ENCODE measurements around the gene ENPP1. TPM values are rescaled to one million over a fixed set of nuclear protein-coding genes. Genes with fewer than 3 reads are reported as not detected.

Gene ENPP1
- total and polyA plus RNA-seq, 2 donors (not counting 3 experiments of a cell fraction or from before 2014, with no cell fraction given) = 0.36 to 1.4 TPM

DNA sequence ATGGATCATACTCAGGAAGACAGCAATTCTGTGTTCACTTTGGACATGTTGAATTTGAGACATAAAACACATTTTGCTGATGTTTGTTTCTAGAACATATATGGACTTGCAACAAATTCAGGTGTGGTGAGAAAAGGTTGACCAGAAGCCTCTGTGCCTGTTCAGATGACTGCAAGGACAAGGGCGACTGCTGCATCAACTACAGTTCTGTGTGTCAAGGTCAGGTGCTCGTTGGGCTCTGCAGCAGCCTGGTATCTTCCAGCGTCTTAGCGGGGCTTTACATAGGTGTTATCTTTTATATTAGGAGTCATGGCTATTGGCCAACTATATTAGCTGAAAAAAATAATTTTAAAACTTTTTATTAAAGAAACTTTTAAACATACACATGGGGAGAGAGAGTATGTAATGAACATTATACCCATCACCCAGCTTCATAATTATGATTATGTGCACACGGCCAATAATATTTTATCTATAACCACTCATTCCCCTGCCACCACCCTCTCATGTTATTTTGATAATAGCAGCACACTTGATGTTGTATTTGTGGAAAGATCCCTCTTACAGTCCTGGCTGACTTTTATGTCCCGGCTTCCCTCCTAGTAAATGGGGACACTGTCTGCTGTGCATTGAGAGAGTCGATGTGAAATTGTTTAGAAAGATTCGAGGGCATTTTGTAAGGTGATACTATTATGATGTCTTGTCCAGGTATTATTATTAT is 43.4 kb downstream of the ENPP1 start:
- H3K4me3 ChIP-seq (replicated peaks in 1 of 3; ENCODE audit: insufficient read depth in 1 of 3, low read depth in 1 of 3, low read length in 3 of 3) = no peak overlapping the region
- FAIRE-seq (no peak), DNase-seq (ENCODE audit: low read depth, low spot score) (no peak)
- CTCF ChIA-PET = interaction anchor here (1.2 kb wide), 1 partner anchor 13 kb away, joined by 3 read pairs; no protein-coding TSS in a partner anchor
- BruUV-seq (replicated peaks) = no TSS peak
- H3K9me1 ChIP-seq (replicated peaks; ENCODE audit: control insufficient read depth, extremely low read depth, insufficient read depth, low read length) = no peaks in the 10 kb centered on the region
- dilution Hi-C loops (cut with MboI; ENCODE audit: extremely low pct_ligation_motif_present, low sequenced_read_pairs) (no loop called here), intact Hi-C loops (cut with micrococcal nuclease) (no loop called here)
- H2AFZ ChIP-seq (ENCODE audit: low read depth, low read length) = no peak overlapping the region
- no peaks in the 10 kb centered on the region for H4K20me1 ChIP-seq (replicated peaks; ENCODE audit: control insufficient read depth, extremely low read depth, insufficient read depth, low read length)
- H3K27me3 ChIP-seq (ENCODE audit: control insufficient read depth in 2 of 2, insufficient read depth in 2 of 2, low read length in 2 of 2) = no peaks in the 10 kb centered on the region
- no peaks in the 10 kb centered on the region for H3K79me2 ChIP-seq (ENCODE audit: control insufficient read depth, insufficient read depth, low read length)
- POLR2A ChIA-PET = no interaction called here
- H3K9ac ChIP-seq (replicated peaks; ENCODE audit: extremely low read depth, insufficient read depth, low read length) = no peak overlapping the region
- no peak overlapping the region for H3K27ac ChIP-seq (ENCODE audit: insufficient read depth, low read depth, low read length)
- no peaks in the 10 kb centered on the region for H3K9me3 ChIP-seq (replicated peaks; ENCODE audit: control insufficient read depth, insufficient read depth, low read length)
- H3K36me3 ChIP-seq (ENCODE audit: control insufficient read depth in 2 of 2, extremely low read depth in 1 of 2, insufficient read depth in 2 of 2, low read length in 2 of 2) = no peaks in the 10 kb centered on the region
- no peaks in the 10 kb centered on the region for H3K4me1 ChIP-seq (ENCODE audit: control insufficient read depth, extremely low read depth, insufficient read depth, low read length)
- H3K4me2 ChIP-seq (ENCODE audit: insufficient read depth, low read length) = no peak overlapping the region
- TF ChIP-seq CTCF (IDR thresholded peaks at IDR 0.05; ENCODE audit: extremely low read depth in 1 of 2, insufficient read depth in 1 of 2, low read depth in 1 of 2, low read length in 2 of 2) (no peak), POLR2AphosphoS5 (IDR thresholded peaks at IDR 0.05; ENCODE audit: insufficient read depth, low read depth, low read length) (no peak)

GRCh38 chr6:131852200-131852599 is 44.4 kb downstream of the ENPP1 start:
- no peaks in the 10 kb centered on the region for H3K9me1 ChIP-seq (replicated peaks; ENCODE audit: control insufficient read depth, extremely low read depth, insufficient read depth, low read length)
- dilution Hi-C loops (cut with MboI; ENCODE audit: extremely low pct_ligation_motif_present, low sequenced_read_pairs) (no loop called here), intact Hi-C loops (cut with micrococcal nuclease) (no loop called here)
- no peaks in the 10 kb centered on the region for H3K79me2 ChIP-seq (ENCODE audit: control insufficient read depth, insufficient read depth, low read length)
- H3K9me3 ChIP-seq (replicated peaks; ENCODE audit: control insufficient read depth, insufficient read depth, low read length) = no peaks in the 10 kb centered on the region
- no peak overlapping the region for H2AFZ ChIP-seq (ENCODE audit: low read depth, low read length)
- CTCF ChIA-PET = interaction anchor here (1.9 kb wide), 1 partner anchor 11 kb away, joined by 4 read pairs; no protein-coding TSS in a partner anchor
- H4K20me1 ChIP-seq (replicated peaks; ENCODE audit: control insufficient read depth, extremely low read depth, insufficient read depth, low read length) = no peaks in the 10 kb centered on the region
- FAIRE-seq = no peak
- DNase-seq (ENCODE audit: low read depth, low spot score) = no peak
- no peak overlapping the region for H3K4me3 ChIP-seq (replicated peaks in 1 of 3; ENCODE audit: insufficient read depth in 1 of 3, low read depth in 1 of 3, low read length in 3 of 3)
- H3K4me1 ChIP-seq (ENCODE audit: control insufficient read depth, extremely low read depth, insufficient read depth, low read length) = no peaks in the 10 kb centered on the region
- TF ChIP-seq MYC (IDR thresholded peaks at IDR 0.05; ENCODE audit: low read depth, low read length) (no peak), EZH2 (IDR thresholded peaks at IDR 0.05; ENCODE audit: borderline replicate concordance, low read depth, low read length, severe bottlenecking) (no peak), GATA2 (IDR thresholded peaks at IDR 0.05; ENCODE audit: insufficient read depth, insufficient read length, low read depth, low read length) (no peak), POLR2A (IDR thresholded peaks at IDR 0.05; ENCODE audit: low read depth, low read length) (no peak), JUN (IDR thresholded peaks at IDR 0.05; ENCODE audit: borderline replicate concordance, insufficient read depth, insufficient read length, low read depth) (no peak), MAX (IDR thresholded peaks at IDR 0.05; ENCODE audit: insufficient read depth, insufficient read length) (no peak), CTCF (IDR thresholded peaks at IDR 0.05; ENCODE audit: extremely low read depth in 1 of 2, insufficient read depth in 1 of 2, low read depth in 1 of 2, low read length in 2 of 2) (no peak), POLR2AphosphoS5 (IDR thresholded peaks at IDR 0.05; ENCODE audit: insufficient read depth, low read depth, low read length) (no peak), FOS (IDR thresholded peaks at IDR 0.05; ENCODE audit: borderline replicate concordance, insufficient read depth, low read length) (no peak)
- H3K27me3 ChIP-seq (ENCODE audit: control insufficient read depth in 2 of 2, insufficient read depth in 2 of 2, low read length in 2 of 2) = no peaks in the 10 kb centered on the region
- H3K27ac ChIP-seq (ENCODE audit: insufficient read depth, low read depth, low read length) = no peak overlapping the region
- POLR2A ChIA-PET = no interaction called here
- no peaks in the 10 kb centered on the region for H3K36me3 ChIP-seq (ENCODE audit: control insufficient read depth in 2 of 2, extremely low read depth in 1 of 2, insufficient read depth in 2 of 2, low read length in 2 of 2)
- no peak overlapping the region for H3K9ac ChIP-seq (replicated peaks; ENCODE audit: extremely low read depth, insufficient read depth, low read length)
- no peak overlapping the region for H3K4me2 ChIP-seq (ENCODE audit: insufficient read depth, low read length)
- no TSS peak for BruUV-seq (replicated peaks)
